Gastrocnemius medialis (tissue), 4 donors: ENCODE measurements around the gene NTM.

Experiments used
- CTCF ChIP-seq, 5 experiments: fragments of 450-650 bp in 3 of 5; fragments of 200-600 bp in 2 of 5; sonication (generic) in 2 of 5; IDR thresholded peaks in 4 of 5; conservative IDR thresholded peaks in 1 of 5; 1 replicate in 4 of 5; 2 replicates in 1 of 5; pipeline ENCODE4 v1.5.1; 2016 to 2019; ENCODE audit warnings: antibody characterized with exemption in 5 of 5, mild to moderate bottlenecking in 3 of 5, moderate library complexity in 3 of 5
- POLR2A ChIP-seq, 2 donors: fragments of 450-650 bp; IDR thresholded peaks; one replicate each; pipeline ENCODE4 v1.6.1; 2017; ENCODE audit warnings: antibody characterized with exemption in 2 of 2, mild to moderate bottlenecking in 2 of 2, moderate library complexity in 2 of 2

GRCh38 chr11:132260636-132261035 is 890.2 kb downstream of the NTM start:
- TF ChIP-seq CTCF (IDR thresholded peaks at IDR 0.05 in 4 of 5, conservative IDR thresholded peaks at IDR 0.05 in 1 of 5) (no peak), POLR2A (IDR thresholded peaks at IDR 0.05) (no peak)
